A549 (cell line): Measurements from ENCODE around the gene FBP1. TPM values are rescaled to one million over a fixed set of nuclear protein-coding genes. Genes with fewer than 3 reads are reported as not detected.
"Not testable (repeated sequence)": the region's sequence is repeated elsewhere in the genome, so short reads cannot be mapped to it uniquely, and the experiment has no call there.

Source experiments
- ATAC-seq, 2 experiments: fragments of 200-7000 bp in 1 of 2; fragments of >200 bp in 1 of 2; cut with Nextera tagmentation in 1 of 2; cut with Tn5 transposase in 1 of 2; 3 replicates each; pipeline versions ENCODE4 v1.8.0 to v1.9.1; 2018 to 2020; ENCODE audit warnings: mild to moderate bottlenecking in 1 of 2, moderate library complexity in 1 of 2
- CTCF ChIA-PET: fragments of 300-600 bp; sonication (Branson Sonifier 250); formaldehyde crosslinking; extraction: SDS; loops from one replicate; lab custom pipeline; 2021; ENCODE audit warnings: antibody characterized with exemption, inconsistent platforms; lab: Yijun Ruan, JAX
- POLR2A ChIA-PET: fragments of 350-600 bp; formaldehyde crosslinking; extraction: SDS; loops from one replicate; lab custom pipeline; 2021; ENCODE audit warnings: antibody characterized with exemption, inconsistent platforms; lab: Yijun Ruan, JAX
- DNase-seq, 2 experiments: peaks; one replicate each; pipeline versions ENCODE4 v3.0.0 to v3.0.0-alpha.2; 2011 to 2016; ENCODE audit warnings: low read depth in 1 of 2, low spot score in 1 of 2
- FAIRE-seq: peaks from 2 replicates; lab custom pipeline; 2011; peaks lifted over from hg19 to GRCh38; lab: Jason Lieb, UNC
- H3K27ac ChIP-seq, 2 experiments: fragments of >200 bp; sonication (Bioruptor Twin); formaldehyde crosslinking; 3 replicates each; pipeline ENCODE4 v1.5.1; 2016 to 2017
- H3K4me1 ChIP-seq: fragments of >200 bp; sonication (Bioruptor Twin); formaldehyde crosslinking; 3 replicates; pipeline ENCODE4 v1.6.1; 2016
- H3K4me2 ChIP-seq: fragments of >200 bp; sonication (Bioruptor Twin); formaldehyde crosslinking; 3 replicates; pipeline ENCODE4 v1.6.1; 2016
- H3K4me3 ChIP-seq: fragments of >200 bp; sonication (Bioruptor Twin); formaldehyde crosslinking; 3 replicates; pipeline ENCODE4 v1.5.1; 2016
- H3K9me3 ChIP-seq: fragments of >200 bp; sonication (Bioruptor Twin); formaldehyde crosslinking; 3 replicates; pipeline ENCODE4 v1.6.1; 2016
- CEBPB ChIP-seq, 2 experiments: fragments of >200 bp in 1 of 2; sonication (Bioruptor Twin) in 1 of 2; formaldehyde crosslinking in 1 of 2; IDR thresholded peaks; 2 replicates each; pipeline ENCODE4 v1.6.1; 2012 to 2016
- FOSL2 ChIP-seq, 2 experiments: fragments of 450-650 bp in 1 of 2; fragments of >200 bp in 1 of 2; sonication (Bioruptor Twin) in 1 of 2; formaldehyde crosslinking; IDR thresholded peaks; 2 replicates each; pipeline versions ENCODE4 v1.5.0 to v1.6.1; 2016 to 2020; ENCODE audit warnings: mild to moderate bottlenecking in 1 of 2, moderate library complexity in 1 of 2
- HEYL ChIP-seq: fragments of 250-450 bp; sonication (Bioruptor Pico); IDR thresholded peaks from 2 replicates; pipeline ENCODE4 v1.8.0; 2021; ENCODE audit warnings: mild to moderate bottlenecking, moderate library complexity
- HOXA7 ChIP-seq: fragments of 250-450 bp; sonication (Bioruptor Pico); IDR thresholded peaks from 2 replicates; pipeline ENCODE4 v1.5.0; 2020; ENCODE audit warnings: mild to moderate bottlenecking, moderate library complexity
- HOXB13 ChIP-seq: fragments of 250-450 bp; sonication (Bioruptor Pico); IDR thresholded peaks from 2 replicates; pipeline ENCODE4 v1.5.0; 2020; ENCODE audit warnings: low read depth, mild to moderate bottlenecking, moderate library complexity
- KDM5A ChIP-seq: fragments of 200-600 bp; sonication (generic); IDR thresholded peaks from 2 replicates; pipeline ENCODE4 v1.6.1; 2016; ENCODE audit warnings: antibody characterized with exemption, mild to moderate bottlenecking
- MAFK ChIP-seq: fragments of 450-650 bp; IDR thresholded peaks from 2 replicates; pipeline ENCODE4 v1.6.1; 2014; ENCODE audit not compliant: partially characterized antibody
- MAZ ChIP-seq: fragments of 150-350 bp; IDR thresholded peaks from 2 replicates; pipeline ENCODE4 v1.6.1; 2014; ENCODE audit warnings: antibody characterized with exemption, low read depth, low read length, borderline replicate concordance
- NPAS2 ChIP-seq: fragments of 250-450 bp; sonication (Bioruptor Pico); IDR thresholded peaks from 2 replicates; pipeline ENCODE4 v1.8.0; 2022; ENCODE audit warnings: mild to moderate bottlenecking, moderate library complexity, borderline replicate concordance
- PHF8 ChIP-seq: fragments of 200-600 bp; sonication (generic); IDR thresholded peaks from 2 replicates; pipeline ENCODE4 v1.6.1; 2016; ENCODE audit warnings: low read depth, mild to moderate bottlenecking, antibody characterized with exemption, moderate library complexity, borderline replicate concordance
- POLR2AphosphoS2 ChIP-seq: conservative IDR thresholded peaks from 2 replicates; pipeline ENCODE4 v1.6.1; 2012; ENCODE audit warnings: low read length, improper control_type of control experiment, inconsistent platforms
- RFX5 ChIP-seq: fragments of 450-650 bp; IDR thresholded peaks from 2 replicates; pipeline ENCODE4 v1.7.1; 2014; ENCODE audit warnings: antibody characterized with exemption, mild to moderate bottlenecking, moderate library complexity
- RNF2 ChIP-seq: fragments of 200-600 bp; sonication (generic); IDR thresholded peaks from 2 replicates; pipeline ENCODE4 v1.6.1; 2016; ENCODE audit warnings: low read depth, mild to moderate bottlenecking, antibody characterized with exemption, moderate library complexity, borderline replicate concordance
- SREBF2 ChIP-seq: fragments of 450-650 bp; IDR thresholded peaks from 2 replicates; pipeline ENCODE4 v1.6.1; 2014; ENCODE audit warnings: mild to moderate bottlenecking, moderate library complexity
- TFCP2L1 ChIP-seq: fragments of 250-450 bp; sonication (Bioruptor Pico); IDR thresholded peaks from 2 replicates; pipeline ENCODE4 v1.5.0; 2021; ENCODE audit warnings: mild to moderate bottlenecking
- TP53 ChIP-seq: fragments of 250-450 bp; sonication (Bioruptor Pico); IDR thresholded peaks from 2 replicates; pipeline ENCODE4 v1.5.0; 2021; ENCODE audit warnings: mild to moderate bottlenecking, moderate library complexity
- ZFP36 ChIP-seq: fragments of 450-650 bp; IDR thresholded peaks from 2 replicates; pipeline ENCODE4 v1.6.1; 2014; ENCODE audit warnings: borderline replicate concordance; ENCODE audit not compliant: partially characterized antibody
- ZNF302 ChIP-seq: fragments of 250-450 bp; sonication (Bioruptor Pico); IDR thresholded peaks from 2 replicates; pipeline ENCODE4 v1.9.0; 2021; ENCODE audit warnings: inconsistent platforms, mild to moderate bottlenecking, moderate library complexity
- ZSCAN20 ChIP-seq: fragments of 250-450 bp; sonication (Bioruptor Pico); IDR thresholded peaks from 2 replicates; pipeline ENCODE4 v1.8.0; 2022; ENCODE audit warnings: mild to moderate bottlenecking, moderate library complexity
- WGBS: methylation state at CpG from one replicate; pipeline ENCODE4 v1.1.6; 2017; ENCODE audit errors: missing lambda C conversion rate; 5-methylcytosine and 5-hydroxymethylcytosine counted together
- polyA plus RNA-seq, 4 experiments: library from polyadenylated mRNA; depleted of rRNA in 3 of 4; stranded (reverse); fragments of >200 nt; fragmentation: RNase III in 1 of 4; extraction: RNeasy Plus Mini Kit Qiagen cat#74134 plus additional on column Dnase treatment in 1 of 4; gene quantifications; 2 replicates in 3 of 4; 3 replicates in 1 of 4; pipeline ENCODE4 v1.2.3, GENCODE V29; 2011 to 2017
- TF ChIP-seq, protein P1 (sequence below): fragments of 200-600 bp; sonication (generic); IDR thresholded peaks from 2 replicates; pipeline ENCODE4 v1.6.1; 2016; ENCODE audit warnings: antibody characterized with exemption, mild to moderate bottlenecking, moderate library complexity
- TF ChIP-seq, protein P2 (sequence below): fragments of 250-450 bp; sonication (Bioruptor Pico); IDR thresholded peaks from 2 replicates; pipeline ENCODE4 v1.5.0; 2020; ENCODE audit warnings: low read depth, mild to moderate bottlenecking, moderate library complexity
- TF ChIP-seq, protein P3 (sequence below): fragments of 250-450 bp; sonication (Bioruptor Pico); IDR thresholded peaks from 2 replicates; pipeline ENCODE4 v1.5.0; 2021; ENCODE audit warnings: mild to moderate bottlenecking, moderate library complexity, borderline replicate concordance
- TF ChIP-seq, protein P4 (sequence below): IDR thresholded peaks from 2 replicates; pipeline ENCODE4 v1.6.1; 2012; ENCODE audit warnings: low read depth, borderline replicate concordance

Gene FBP1
- polyA plus RNA-seq, 2 of the 4 experiments (the other 2 are of a cell fraction), result not detected

DNA sequence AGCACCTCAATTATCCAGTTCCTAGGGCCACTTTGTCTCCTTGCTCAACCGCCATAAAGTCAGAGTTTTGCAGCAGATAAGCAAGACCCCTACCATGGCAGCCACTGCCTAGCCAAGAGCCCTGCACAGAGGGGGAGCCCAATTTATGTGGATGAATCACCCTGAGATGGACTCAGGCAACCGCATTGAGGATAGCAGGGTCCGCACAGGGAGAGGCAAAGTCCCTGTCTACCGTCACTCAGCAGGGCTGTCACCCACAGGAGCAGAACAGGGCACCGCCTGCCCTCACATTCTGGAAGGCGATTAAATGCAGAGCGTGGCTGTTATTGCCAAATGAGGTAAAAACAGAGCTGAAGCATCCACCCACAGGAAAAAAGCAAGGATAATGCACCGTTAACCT, 47.4 kb downstream of the FBP1 start:
- POLR2A ChIA-PET, result no interaction called here
- CTCF ChIA-PET, result interaction anchor here (1.1 kb wide), 1 partner anchor 10 kb away, joined by 4 read pairs; no protein-coding TSS in a partner anchor
- FAIRE-seq, result no peak
- no peak for ATAC-seq
- H3K4me1 ChIP-seq, result no peaks in the 10 kb centered on the region
- TF ChIP-seq PHF8 (no peak), TFCP2L1 (no peak), RNF2 (no peak), POLR2AphosphoS2 (no peak), HEYL (CRISPR knock-in tag) (no peak), ZNF302 (CRISPR knock-in tag) (no peak), ZFP36 (no peak), MAZ (no peak), KDM5A (no peak), ZSCAN20 (no peak), NPAS2 (CRISPR knock-in tag) (no peak), HOXB13 (CRISPR knock-in tag) (no peak), SREBF2 (no peak)
- TF ChIP-seq, protein P1, sequence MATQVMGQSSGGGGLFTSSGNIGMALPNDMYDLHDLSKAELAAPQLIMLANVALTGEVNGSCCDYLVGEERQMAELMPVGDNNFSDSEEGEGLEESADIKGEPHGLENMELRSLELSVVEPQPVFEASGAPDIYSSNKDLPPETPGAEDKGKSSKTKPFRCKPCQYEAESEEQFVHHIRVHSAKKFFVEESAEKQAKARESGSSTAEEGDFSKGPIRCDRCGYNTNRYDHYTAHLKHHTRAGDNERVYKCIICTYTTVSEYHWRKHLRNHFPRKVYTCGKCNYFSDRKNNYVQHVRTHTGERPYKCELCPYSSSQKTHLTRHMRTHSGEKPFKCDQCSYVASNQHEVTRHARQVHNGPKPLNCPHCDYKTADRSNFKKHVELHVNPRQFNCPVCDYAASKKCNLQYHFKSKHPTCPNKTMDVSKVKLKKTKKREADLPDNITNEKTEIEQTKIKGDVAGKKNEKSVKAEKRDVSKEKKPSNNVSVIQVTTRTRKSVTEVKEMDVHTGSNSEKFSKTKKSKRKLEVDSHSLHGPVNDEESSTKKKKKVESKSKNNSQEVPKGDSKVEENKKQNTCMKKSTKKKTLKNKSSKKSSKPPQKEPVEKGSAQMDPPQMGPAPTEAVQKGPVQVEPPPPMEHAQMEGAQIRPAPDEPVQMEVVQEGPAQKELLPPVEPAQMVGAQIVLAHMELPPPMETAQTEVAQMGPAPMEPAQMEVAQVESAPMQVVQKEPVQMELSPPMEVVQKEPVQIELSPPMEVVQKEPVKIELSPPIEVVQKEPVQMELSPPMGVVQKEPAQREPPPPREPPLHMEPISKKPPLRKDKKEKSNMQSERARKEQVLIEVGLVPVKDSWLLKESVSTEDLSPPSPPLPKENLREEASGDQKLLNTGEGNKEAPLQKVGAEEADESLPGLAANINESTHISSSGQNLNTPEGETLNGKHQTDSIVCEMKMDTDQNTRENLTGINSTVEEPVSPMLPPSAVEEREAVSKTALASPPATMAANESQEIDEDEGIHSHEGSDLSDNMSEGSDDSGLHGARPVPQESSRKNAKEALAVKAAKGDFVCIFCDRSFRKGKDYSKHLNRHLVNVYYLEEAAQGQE, result no peak
- TF ChIP-seq, protein P2, sequence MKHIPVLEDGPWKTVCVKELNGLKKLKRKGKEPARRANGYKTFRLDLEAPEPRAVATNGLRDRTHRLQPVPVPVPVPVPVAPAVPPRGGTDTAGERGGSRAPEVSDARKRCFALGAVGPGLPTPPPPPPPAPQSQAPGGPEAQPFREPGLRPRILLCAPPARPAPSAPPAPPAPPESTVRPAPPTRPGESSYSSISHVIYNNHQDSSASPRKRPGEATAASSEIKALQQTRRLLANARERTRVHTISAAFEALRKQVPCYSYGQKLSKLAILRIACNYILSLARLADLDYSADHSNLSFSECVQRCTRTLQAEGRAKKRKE (CRISPR knock-in tag), result no peak
- TF ChIP-seq, protein P3, sequence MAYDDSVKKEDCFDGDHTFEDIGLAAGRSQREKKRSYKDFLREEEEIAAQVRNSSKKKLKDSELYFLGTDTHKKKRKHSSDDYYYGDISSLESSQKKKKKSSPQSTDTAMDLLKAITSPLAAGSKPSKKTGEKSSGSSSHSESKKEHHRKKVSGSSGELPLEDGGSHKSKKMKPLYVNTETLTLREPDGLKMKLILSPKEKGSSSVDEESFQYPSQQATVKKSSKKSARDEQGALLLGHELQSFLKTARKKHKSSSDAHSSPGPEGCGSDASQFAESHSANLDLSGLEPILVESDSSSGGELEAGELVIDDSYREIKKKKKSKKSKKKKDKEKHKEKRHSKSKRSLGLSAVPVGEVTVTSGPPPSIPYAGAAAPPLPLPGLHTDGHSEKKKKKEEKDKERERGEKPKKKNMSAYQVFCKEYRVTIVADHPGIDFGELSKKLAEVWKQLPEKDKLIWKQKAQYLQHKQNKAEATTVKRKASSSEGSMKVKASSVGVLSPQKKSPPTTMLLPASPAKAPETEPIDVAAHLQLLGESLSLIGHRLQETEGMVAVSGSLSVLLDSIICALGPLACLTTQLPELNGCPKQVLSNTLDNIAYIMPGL (CRISPR knock-in tag), result no peak
- no peak overlapping the region for H3K4me3 ChIP-seq
- no peak overlapping the region for H3K4me2 ChIP-seq
- DNase-seq, result no peak
- no peaks in the 10 kb centered on the region for H3K9me3 ChIP-seq
- H3K27ac ChIP-seq, result no peak overlapping the region
- 77% methylated on average over 7 of the region's 8 CpGs for WGBS

DNA sequence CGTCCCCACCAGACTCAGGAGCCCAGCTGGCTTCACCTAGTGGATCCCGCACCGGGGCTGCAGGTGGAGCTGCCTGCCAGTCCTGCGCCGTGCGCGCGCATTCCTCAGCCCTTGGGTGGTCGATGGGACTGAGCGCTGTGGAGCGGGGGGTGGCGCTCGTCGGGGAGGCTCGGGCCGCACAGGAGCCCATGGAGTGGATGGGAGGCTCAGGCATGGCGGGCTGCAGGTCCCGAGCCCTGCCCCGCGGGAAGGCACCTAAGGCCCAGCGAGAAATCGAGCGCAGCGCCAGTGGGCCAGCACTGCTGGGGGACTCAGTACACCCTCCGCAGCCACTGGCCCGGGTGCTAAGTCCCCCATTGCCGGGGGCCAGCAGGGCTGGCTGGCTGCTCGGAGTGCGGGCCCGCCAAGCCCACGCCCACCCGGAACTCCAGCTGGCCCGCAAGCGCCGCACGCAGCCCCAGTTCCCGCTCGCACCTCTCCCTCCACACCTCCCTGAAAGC, 48.2 kb downstream of the FBP1 start:
- H3K27ac ChIP-seq, FAIRE-seq, CTCF ChIA-PET, H3K4me3 ChIP-seq, H3K4me1 ChIP-seq, H3K4me2 ChIP-seq, POLR2A ChIA-PET, H3K9me3 ChIP-seq, DNase-seq, ATAC-seq: not testable (repeated sequence)
- WGBS, result 83% methylated on average over 14 of the region's 38 CpGs

DNA sequence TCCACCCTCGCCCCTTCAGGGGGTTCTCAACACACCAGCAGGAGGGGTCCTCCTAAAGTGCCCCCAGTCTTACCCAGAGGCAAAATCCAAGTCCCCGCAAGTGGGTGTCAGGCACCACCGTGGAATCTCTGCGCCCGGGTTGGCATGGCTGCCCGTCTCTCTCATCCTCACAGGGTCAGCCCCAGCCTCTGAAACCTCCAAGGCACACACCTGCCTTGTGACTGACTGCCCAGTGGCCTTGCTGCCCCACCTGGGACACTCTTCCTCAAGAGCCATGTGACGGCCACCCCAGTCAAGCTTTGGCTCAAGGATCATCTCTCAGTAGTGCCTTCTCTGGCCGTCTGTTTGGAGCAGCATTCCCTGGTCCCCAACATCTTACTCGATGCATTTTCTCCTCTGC, 50.6 kb downstream of the FBP1 start:
- WGBS, result 62% methylated on average over 8 of the region's 9 CpGs
- H3K9me3 ChIP-seq, result no peaks in the 10 kb centered on the region
- H3K27ac ChIP-seq, result no peak overlapping the region
- TF ChIP-seq FOSL2 (IDR thresholded peaks at IDR 0.05), result no peak
- no peak for TF ChIP-seq FOSL2 (CRISPR knock-in tag; IDR thresholded peaks at IDR 0.05)
- no peak for TF ChIP-seq TP53 (CRISPR knock-in tag)
- no peak for TF ChIP-seq RFX5
- TF ChIP-seq, protein P2 (CRISPR knock-in tag), result no peak
- no peak for TF ChIP-seq SREBF2
- TF ChIP-seq, protein P4, sequence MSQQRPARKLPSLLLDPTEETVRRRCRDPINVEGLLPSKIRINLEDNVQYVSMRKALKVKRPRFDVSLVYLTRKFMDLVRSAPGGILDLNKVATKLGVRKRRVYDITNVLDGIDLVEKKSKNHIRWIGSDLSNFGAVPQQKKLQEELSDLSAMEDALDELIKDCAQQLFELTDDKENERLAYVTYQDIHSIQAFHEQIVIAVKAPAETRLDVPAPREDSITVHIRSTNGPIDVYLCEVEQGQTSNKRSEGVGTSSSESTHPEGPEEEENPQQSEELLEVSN, result no peak
- no peak for TF ChIP-seq CEBPB (IDR thresholded peaks at IDR 0.05)
- no peak for TF ChIP-seq KDM5A
- no peak for TF ChIP-seq MAFK
- no peak for TF ChIP-seq HOXA7 (CRISPR knock-in tag)
- ATAC-seq, result no peak
- no peak overlapping the region for H3K4me3 ChIP-seq
- ChIA-PET POLR2A (no interaction called here), CTCF (interaction anchor here (0.6 to 1.5 kb wide), 2 partner anchors 34 to 568 kb away, joined by 3 to 4 read pairs; partner anchors contain the start of gene PCAT7)
- H3K4me2 ChIP-seq, result no peak overlapping the region
- no peaks in the 10 kb centered on the region for H3K4me1 ChIP-seq
- no peak for DNase-seq
- no peak for FAIRE-seq
